HUDEP-2 (cell line): ENCODE data around the gene KCNQ1.

ENCODE experiments used
- DNase-seq, 76 experiments: peaks; one replicate each; lab custom pipeline; 2025; ENCODE audit not compliant: unreplicated experiment in 76 of 76; lab: John Stamatoyannopoulos, UW

Gene KCNQ1

DNA sequence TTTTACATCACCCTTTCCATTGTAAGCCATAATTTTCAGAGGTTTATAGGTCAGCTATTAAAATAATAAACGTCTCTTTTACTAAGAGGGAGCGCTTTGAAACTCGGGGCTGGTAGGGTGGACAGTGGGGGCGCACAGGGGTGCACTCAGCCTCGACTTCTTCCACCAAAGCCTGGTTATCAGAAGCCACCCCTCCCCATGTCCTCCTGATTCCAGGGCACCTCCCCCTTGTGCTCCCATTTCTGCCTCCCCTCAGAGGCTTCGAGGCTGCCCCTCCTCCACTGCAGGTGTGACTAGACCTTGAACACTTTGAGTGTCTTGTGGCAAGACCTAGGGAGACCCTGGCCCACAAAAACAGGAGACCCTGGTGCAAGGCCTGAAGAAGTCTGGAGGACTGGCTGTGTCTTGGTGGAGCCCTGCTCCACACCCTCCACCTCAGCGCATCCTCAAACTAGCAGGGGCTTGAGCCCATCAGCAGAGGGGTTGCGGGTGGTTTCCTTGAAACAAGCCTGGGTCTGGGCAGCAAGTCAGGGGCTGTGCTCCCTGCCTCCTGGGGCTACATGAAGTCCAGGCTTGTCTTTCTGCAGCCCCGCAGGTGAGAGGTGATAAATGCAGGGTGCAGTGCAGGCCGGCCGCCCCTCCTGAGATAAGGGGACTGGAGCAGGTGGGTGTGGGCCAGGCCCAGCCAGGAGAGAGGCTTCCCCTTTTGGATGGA, 437.7 kb downstream of the KCNQ1 start:
- DNase-seq, result no peak

DNA sequence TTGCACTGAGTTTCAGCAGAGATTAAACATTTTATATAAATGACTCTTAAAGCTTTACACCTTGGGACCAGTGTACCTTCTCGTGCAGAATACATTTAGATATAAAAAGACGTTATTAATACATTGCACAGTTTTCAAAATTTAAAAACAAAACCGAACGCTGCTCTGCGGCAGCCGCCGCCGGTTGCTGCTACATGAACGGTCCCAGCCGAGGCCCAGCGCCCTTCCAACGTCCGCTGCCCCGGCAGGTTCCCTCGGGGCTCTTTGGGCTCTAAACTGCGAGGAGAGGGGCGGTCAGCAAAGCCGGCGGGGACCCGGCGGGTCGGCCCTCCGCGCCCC, 438.8 kb downstream of the KCNQ1 start:
- DNase-seq, result no peak

DNA sequence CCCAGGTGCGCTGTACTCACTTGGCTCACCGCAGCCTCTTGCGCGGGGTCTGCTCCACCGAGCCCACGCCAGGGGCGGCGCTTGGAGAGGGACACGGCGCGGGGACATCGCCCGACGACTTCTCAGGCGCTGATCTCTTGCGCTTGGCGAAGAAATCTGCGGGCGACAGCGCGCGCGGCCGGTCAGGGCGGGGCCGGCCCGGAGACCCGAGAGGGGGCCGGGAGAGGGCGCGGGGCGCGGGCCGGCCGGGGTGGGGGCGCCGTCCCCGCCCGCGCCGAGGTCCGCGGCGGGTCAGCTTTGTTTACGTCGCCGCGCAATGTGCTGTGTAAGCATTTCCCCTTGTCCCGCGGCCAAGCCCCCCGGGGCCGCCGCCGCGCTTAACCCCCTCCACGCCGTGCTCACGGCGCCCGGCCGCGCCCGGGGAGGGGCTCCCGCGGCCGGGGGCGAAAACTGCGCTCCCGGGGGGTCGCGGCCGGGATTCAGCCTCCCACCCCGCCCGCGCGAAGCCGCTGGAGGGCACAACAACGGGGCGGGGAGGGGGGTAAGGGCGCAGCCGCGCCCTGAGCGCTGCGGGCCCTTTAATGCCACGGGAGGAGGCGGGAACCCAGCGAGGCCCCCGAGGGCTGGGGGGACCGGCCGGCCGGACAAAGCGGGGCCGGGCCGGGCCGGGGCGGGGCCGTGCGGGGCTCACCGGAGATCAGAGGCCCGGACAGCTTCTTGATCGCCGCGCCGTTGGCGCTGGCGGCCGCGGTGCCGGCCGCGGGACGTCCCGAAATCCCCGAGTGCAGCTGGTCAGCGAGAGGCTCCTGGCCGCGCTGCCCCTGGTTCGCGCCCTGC, 439.4 kb downstream of the KCNQ1 start:
- no peak for DNase-seq

DNA sequence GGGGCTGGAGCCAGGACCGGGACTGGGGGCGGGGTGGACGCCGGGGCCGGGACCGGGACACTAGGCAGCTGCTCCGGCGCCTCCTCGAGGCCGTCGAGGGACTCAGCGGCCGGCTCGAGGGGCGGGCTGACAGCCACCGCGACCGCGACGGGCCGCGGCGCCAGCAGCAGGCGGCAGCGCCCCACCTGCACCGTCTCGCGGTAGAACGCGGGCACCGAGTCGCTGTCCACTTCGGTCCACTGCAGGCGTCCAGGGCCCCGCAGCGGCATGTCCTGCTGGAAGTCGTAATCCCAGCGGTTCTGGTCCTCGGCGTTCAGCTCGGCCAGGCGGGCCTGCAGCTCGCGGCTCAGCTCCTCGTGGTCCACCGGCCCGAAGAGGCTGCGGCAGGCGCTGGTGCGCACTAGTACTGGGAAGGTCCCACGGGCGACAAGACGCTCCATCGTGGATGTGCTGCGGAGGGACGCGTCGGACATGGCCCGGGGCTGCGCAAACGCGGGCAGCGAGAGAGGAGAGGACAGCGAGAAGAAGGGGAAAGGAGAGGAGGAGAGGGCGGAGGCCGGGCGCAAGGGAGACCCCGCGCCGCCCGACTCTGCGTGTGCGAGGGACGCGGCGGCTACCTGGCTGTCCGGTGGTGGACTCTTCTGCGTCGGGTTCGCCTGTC, 440.3 kb downstream of the KCNQ1 start:
- peak in 35 of 76 experiments; percentile 9 to 60 (median 29) for DNase-seq

DNA sequence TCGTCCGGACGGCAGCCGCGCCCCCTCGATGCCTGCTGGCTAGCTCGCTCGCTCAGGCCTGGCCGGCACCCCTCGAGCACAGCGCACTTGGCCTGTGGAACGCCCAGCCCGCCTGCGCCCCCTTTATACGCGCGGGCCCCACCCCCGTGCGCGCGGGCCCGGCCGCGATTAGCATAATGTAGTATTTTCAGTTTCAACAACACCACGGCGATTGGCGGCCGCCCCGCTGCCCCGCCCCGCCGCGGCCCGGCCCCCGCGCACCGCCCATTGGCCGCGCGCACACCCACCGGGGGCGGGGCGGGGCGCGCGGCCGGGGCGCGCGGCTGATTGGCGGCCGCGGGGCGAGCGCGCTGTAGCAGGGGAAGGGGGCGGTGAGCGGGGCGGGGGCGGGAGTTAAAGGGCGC, 440.9 kb downstream of the KCNQ1 start, which contains the start of gene CDKN1C:
CDKN1C (minus strand) TSS at position 98 of the 404 bp plus-strand sequence. CDS start 319 bp downstream, outside the sequence.
- DNase-seq, result peak in 71 of 76 experiments; percentile 17 to 82 (median 65)

DNA sequence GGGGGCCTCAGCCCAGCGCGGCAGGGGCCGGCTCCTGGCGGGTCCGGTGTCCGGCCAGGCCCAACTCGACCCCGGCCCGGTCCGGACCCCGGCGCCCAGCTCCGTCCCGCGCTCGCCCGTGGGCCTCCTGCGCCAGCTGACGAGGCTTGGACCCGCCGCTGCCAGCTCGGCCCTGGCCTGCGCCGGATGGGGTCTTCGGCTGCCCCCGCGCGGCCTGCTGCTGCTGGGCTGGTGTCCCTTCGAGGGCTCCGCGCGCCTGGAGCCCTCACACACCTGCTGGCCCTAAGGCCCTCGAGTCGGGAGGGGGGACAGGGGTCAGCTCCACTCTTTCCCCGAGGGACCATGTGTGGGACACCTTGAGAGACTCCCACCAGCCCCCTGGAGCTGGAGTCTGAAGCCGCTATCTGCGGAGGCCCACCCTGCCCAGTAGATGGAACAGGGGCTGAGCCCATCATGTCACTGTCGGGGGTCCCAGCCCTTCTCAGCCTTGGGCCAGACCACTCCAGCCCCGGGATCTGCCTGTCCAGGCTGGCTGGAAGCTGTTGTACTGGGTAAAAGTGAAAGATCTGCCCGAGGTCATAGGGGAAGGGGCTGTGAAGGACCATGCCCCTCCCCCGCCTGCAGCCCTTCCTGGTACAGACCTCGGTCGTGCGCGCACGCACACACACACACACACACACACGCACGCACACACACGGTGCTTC, 441.5 kb downstream of the KCNQ1 start:
- DNase-seq, result no peak

DNA sequence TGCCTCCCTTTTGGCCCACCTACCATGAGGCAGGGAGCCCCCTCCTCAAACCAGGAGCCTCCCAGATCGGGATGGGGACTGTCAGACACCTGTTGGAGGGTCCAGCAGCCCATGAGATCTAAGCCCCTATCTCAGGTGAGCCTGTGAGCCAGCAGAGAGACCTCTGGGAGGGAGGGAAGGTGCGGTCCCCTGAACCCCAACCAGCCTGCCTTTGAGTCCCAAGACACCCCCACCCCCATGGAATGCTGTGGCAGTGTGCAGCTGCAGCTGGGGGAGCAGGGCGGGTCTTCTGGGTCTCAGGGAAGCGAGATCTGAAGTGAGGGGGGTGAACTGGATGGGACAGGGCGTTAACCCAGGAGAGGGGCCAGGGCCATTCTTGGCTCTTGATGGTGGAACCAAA, 442.1 kb downstream of the KCNQ1 start:
- no peak for DNase-seq

DNA sequence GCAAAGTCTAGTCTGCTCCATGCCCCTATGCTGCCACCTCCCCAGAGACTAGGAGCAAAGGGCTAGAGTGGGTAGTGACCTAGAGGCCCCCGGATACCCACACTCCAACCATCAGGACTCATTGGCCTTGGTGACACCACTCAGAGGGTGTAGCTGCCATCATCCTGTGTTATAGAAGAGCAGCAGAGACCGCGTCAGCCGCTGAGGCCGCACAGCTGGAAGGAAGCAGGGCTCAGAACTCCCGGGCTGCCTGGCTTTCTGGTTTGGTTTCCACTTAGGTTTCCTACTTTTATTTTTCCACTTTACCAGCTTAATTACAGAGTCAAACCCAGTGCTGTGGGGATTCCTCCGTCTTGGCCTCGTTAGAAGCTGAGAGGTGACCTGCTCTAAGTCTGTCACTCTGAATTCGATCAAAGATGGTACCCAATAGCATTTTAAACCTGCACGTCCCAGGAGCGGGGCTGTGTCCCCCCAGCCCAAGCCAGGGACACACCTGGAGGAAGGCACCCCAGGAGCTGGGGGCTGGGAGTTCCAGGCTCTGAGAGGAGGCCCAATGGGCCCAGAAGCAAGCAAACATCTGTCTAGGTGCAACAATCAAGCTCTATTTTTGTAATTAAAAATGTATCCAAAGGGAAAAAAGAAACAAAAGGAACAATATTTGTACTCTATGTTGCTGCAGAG, 442.8 kb downstream of the KCNQ1 start:
- no peak for DNase-seq

DNA sequence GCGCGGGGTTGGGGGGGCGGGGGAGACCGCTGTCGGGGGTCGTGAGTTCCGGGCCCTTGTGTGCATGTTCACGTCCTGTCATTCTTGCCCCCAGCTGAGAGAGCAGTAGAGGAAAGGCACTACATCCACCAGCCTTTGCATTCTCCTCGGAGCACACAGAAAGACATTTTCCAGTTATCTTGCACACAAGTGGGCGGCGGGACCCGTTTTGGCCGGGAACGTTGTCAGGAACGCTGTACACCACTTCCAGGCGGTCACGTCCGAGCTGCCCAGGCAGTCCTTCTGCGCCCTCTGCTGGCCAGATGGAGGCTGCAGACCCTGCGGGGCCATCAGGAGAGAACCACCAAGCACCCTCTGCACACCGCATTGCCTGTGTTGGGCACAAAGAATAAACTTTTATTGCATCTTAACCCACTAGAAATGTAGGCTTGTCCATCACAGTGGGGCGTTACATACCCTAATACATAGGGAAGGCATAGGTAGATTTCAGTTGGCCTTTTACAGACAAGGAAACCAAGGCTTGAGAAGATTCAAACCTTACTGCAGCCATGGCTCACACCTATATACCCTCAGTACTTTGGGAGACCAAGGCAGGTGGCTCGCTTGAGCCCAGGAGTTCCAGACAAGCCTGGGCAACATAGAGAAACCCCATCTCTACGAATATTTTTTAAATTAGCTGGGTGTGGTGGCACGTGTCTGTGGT, 443.6 kb downstream of the KCNQ1 start:
- peak in 71 of 76 experiments; percentile 16 to 90 (median 71) for DNase-seq

DNA sequence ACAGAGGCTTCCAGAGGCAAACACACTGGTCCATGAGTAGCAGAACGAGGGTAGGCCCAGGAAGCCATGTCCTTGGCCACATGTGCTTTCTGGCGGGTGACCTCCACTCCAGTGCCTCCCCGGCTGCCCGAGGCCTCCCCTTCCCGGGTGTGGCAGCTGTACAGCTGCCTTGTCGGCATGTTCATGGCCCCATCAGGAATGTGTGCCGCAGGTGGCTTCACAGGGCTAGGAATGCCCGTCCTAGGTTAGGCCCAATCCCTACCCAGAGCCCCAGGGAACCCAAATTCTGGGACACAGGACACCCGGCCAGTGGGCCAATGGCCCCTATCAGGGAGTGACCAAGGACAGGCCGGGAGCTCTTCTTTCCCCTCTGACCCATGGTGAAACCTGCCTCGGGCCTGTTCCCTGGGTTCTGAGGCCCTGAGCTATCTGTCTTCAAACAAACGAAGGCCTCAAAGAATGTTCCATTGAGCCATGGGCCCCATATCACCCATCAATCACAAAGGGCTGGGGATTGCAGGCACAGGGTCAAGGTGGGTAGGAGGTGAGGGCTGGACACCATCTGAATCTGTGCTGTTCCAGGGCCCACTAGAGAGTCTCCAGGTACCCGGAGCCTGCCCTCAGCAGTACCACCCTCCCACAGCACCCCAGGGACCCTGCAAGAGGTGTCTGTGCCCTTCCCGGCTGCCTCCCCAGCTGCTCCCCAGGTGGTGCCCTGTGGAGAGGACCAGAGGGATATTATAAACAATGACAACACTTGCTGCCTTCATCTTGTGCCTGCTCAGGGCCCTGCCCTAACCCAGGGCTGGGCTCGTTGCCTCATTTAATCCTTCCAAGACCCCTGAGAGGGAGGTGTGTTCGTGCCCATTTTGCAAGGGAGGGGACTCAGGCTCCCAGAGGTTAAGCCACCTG, 444.8 kb downstream of the KCNQ1 start:
- DNase-seq, result no peak

DNA sequence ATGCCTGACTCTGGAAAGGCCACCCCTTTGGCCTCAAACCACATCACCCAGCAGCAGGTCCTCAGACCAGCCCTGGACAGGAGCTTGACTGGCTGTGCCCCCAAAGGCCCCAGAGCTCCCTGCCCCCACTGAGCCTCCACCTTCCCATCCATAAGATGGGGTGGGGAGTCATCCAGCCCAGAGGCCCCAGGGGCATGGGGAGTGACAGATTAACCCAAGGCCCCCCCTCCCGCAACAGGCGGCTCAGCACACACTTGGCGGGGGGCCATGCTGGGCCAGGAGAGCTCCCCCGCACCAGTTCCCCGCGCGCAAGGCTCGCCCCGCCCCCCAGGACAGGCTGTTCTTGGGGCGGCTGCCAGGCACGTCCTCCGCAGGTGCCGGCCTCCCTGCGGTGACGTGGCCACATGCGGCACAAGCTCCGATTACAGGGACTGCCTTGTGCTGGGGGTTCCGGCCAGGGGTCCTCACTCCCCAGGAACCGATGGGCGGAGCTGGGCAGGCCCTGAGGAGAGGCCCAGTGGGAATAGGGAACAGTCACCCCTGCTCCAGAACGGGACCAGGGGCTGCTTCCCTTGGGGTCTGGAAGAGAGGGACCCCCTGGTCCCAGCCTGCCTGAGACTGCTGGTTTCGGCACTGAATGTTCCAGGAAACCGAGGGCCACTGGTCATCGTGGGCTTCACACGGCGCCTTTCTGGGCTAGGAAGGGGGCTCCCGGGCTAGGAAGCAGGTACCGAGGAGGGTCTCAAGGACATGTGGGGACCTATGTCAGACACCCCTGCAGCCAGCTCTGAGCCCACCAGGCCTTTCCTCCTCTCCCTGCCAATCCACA, 445.9 kb downstream of the KCNQ1 start:
- DNase-seq, result peak in 69 of 76 experiments; percentile 22 to 96 (median 66)

DNA sequence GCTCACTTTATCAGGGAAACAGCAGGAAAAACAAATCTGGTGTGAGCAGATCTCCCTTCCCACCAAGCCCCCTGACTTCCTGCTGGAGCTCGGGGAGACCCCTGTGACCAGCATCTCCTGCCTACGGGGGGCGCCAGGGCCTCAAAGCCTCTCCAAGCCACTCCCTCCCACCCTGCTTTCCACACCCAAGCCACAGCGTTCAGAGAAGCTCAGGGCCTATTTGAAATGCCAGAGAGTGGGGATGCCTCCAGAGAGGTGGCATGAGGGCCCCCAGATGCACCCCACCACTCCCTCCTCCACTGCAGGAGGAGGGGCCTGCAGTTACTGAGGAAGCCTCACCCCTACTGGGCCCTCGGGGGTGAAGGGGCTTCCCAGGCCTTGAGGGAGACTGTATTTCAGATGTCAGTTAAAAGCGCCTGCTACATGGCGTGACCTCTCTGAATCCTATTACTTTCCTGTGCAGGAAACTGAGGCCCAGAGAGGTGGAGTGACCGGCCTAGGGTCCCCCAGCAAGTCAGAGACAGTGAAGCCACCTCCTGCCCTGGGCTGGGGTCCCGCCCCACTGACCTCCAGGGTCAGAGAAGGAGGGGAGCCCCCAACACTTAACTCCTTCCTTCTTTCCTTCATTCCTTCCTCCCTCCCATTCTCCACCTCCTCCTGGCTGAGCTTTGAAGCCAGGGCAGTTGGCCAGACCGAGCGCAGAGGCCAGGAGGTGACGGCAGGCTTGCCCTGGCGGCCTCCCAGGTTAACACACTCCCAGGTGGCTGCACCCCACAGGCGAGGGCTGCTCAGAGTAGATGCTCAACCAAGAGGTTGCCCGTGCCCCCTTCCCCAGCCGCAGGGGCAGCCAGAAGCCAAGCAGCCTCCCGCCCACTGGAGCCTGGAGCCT, 446.8 kb downstream of the KCNQ1 start:
- peak in 16 of 76 experiments; percentile 12 to 47 (median 21) for DNase-seq

DNA sequence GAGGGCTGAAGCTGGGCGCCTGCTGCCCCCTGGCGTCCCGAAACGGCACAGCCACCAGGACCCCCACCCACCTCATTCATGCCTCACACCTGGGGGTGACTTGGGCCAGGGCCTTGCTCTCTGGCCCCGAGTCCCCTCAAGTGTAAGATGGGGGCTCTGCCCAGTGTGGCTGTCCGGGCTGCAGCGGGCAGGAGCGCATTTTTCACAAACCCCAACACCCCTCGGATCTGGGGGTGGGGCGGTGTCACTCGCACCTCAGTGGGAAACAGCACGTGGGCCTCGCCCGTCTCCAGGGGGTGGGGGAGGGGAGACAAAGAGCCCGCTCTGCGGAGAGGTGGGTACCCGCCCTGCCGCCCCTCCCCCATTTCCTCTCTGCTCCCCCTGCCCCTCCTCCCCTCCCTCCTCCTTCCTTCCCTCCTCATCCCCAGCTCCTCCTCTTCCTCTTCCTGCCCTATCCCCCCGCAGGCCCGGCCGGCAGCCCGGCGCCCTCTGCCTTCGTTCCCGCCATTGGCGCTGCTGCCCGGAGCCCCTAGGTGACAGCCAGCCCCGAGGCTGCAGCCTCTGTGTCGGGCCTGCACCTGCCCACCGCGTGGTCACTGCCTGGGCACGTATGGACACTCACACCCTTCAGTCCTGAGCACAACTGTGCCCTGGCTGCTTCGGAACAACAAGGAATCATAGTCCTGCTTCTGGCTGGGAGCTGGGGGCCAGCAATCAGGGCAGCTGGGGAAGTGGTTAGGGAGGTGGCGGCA, 447.6 kb downstream of the KCNQ1 start:
- peak in 21 of 76 experiments; percentile 7 to 56 (median 31) for DNase-seq

DNA sequence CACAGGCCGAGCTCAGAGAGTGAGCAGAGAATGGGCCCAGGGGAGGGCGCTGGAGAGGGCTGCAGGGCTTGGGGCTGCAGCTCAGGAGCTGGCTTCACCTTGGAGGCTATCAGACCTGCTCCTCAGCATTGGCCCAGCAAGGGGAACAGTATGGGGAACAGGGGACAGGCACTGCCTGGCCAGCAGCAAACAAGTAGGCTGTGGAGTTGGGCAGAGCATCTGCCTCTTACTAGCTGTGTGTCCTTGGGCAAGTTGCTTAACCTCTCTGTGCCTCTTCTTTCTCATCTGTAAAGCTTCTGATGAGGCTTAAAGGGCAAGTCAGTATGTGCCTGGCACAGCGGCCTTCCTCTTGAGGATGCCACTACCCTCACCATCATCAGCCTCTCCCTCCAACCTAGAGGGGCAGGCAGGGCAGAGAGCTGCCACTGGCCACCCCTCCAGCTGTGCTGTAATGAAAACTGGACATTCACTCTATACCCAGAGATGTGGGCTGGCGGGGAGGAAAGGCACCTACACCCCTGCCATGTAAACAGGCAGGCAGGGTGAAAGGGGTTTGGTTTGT, 448.2 kb downstream of the KCNQ1 start:
- DNase-seq, result peak in 11 of 76 experiments; percentile 11 to 42 (median 20)

DNA sequence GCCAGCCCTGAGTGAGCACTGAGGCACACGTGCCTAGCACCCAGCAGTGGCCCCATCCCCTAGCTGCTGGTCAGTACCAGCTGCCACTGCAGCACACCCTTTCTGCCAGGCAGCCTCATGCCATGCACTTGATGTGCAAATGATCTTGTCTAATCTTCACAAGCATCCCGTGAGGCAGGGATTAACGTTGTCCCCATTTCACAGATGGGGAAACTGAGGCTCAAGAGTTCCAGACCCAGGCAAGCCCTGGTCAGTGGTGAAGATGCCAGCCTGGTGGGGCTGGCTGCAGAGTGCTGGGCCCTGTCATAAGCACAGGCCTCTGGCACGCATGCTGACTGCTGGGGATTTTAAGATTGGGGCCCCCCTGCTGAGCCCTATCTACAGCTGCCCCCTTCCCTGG, 449.1 kb downstream of the KCNQ1 start:
- no peak for DNase-seq

DNA sequence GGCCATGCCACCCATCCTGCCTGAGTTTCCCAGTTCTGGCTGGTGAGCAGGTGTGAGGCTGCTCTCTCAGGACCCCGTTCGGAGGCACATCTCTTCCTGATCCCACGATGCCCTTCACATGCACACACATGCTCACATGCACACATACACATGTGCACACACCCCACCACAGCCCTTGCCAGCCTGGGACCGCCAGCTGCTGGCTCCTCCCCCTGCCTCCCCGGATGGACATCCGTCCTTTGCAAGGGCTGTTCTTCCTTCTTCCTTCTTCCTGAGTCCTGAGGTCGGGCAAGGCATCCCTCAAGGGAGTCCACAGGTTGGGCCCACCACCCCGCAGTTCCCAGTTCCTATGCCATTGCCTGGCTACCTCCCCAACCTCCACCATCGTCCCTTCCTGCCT, 451.2 kb downstream of the KCNQ1 start:
- no peak for DNase-seq
